Left ventricle myocardium inferior (tissue), 1 donor: ENCODE results near the gene EVC. TPM values are rescaled to one million over a fixed set of nuclear protein-coding genes. Genes with fewer than 3 reads are reported as not detected.

Experiments
- DNase-seq: peaks from one replicate; pipeline ENCODE4 v3.0.0-alpha.2; 2020
- H3K27ac ChIP-seq: fragments of 200-600 bp; replicated peaks from 2 replicates; pipeline ENCODE4 v1.8.0; 2021
- H3K27me3 ChIP-seq: fragments of 200-600 bp; 2 replicates; pipeline ENCODE4 v1.8.0; 2021; ENCODE audit warnings: low read depth
- H3K36me3 ChIP-seq: fragments of 200-600 bp; 2 replicates; pipeline ENCODE4 v1.8.0; 2021
- H3K4me1 ChIP-seq: fragments of 200-600 bp; 2 replicates; pipeline ENCODE4 v1.8.0; 2021
- H3K4me3 ChIP-seq: fragments of 200-600 bp; 2 replicates; pipeline ENCODE4 v1.8.0; 2021; ENCODE audit warnings: mild to moderate bottlenecking, moderate library complexity
- H3K9me3 ChIP-seq: fragments of 200-600 bp; replicated peaks from 2 replicates; pipeline ENCODE4 v1.8.0; 2021
- intact Hi-C: fragments of 100-400 bp; cut with micrococcal nuclease; formaldehyde crosslinking; loops from one replicate; pipeline ENCODE4 v1.11.0; 2022
- long read RNA-seq: library from polyadenylated mRNA; unstranded; transcript quantifications from one replicate; pipeline ENCODE4 v2.0.0, GENCODE V29; 2021
- total RNA-seq: library from RNA; stranded (reverse); fragmentation: NEBNext Ultra II Directional; extraction: Animal tissue kit (Norgen Biotek cat#: 25700); gene quantifications from one replicate; pipeline ENCODE4 v1.2.1, GENCODE V29; 2021
- TF ChIP-seq, protein P1 (sequence below): fragments of 200-600 bp; IDR thresholded peaks from 2 replicates; pipeline ENCODE4 v1.8.0; 2021; ENCODE audit warnings: antibody characterized with exemption, mild to moderate bottlenecking, borderline replicate concordance
- donor health status: DM: no; HTN: yes; CAD: no; lungs with severe emphysema.

EVC gene
- total RNA-seq: 5.1 TPM
- long read RNA-seq, partial matches to known transcripts: 0 of 4 reads
- long read RNA-seq, other reads (novel, unspliced or antisense): 4 of 4 reads

DNA sequence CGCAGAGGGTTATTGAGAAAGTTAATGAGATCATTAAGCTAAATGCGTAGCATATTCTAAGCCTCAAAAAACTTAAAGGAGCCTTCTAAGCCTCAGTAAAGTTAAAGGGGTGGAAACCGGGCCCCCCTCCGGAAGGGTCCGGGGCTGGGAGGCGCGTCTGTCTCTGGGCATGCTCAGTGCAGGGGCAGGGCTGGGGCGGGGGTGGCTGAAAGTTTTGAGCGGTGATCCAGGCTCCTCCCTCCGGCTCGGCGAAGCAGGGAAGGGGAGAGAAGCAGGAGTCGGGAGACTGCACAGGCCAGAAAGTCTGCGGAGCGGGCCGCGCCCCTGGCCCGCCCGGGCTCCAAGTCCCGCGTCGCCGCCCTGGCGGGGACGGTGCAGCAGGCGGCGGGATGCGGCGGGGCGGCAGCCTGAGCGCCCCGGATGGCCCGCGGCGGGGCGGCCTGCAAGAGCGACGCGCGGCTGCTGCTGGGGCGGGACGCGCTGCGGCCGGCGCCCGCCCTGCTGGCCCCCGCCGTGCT, at the start of gene EVC:
Gene EVC (plus strand): TSS at position 241 of the 518 bp plus-strand sequence. CDS start 180 bp downstream, at position 421.
- peak; percentile 88 for DNase-seq
- H3K27me3 ChIP-seq: peaks cover 38% of the 10 kb centered on the region
- peaks cover 46% of the 10 kb centered on the region for H3K4me1 ChIP-seq
- H3K9me3 ChIP-seq: peaks cover 16% of the 10 kb centered on the region
- H3K4me3 ChIP-seq: peak within 1 kb of the TSS; percentile 71
- H3K27ac ChIP-seq: peak within 1 kb of the TSS; percentile 73
- peaks cover 10% of the 10 kb centered on the region for H3K36me3 ChIP-seq
- TF ChIP-seq, protein P1, sequence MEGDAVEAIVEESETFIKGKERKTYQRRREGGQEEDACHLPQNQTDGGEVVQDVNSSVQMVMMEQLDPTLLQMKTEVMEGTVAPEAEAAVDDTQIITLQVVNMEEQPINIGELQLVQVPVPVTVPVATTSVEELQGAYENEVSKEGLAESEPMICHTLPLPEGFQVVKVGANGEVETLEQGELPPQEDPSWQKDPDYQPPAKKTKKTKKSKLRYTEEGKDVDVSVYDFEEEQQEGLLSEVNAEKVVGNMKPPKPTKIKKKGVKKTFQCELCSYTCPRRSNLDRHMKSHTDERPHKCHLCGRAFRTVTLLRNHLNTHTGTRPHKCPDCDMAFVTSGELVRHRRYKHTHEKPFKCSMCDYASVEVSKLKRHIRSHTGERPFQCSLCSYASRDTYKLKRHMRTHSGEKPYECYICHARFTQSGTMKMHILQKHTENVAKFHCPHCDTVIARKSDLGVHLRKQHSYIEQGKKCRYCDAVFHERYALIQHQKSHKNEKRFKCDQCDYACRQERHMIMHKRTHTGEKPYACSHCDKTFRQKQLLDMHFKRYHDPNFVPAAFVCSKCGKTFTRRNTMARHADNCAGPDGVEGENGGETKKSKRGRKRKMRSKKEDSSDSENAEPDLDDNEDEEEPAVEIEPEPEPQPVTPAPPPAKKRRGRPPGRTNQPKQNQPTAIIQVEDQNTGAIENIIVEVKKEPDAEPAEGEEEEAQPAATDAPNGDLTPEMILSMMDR: no peak
- intact Hi-C loops: no loop called here

DNA sequence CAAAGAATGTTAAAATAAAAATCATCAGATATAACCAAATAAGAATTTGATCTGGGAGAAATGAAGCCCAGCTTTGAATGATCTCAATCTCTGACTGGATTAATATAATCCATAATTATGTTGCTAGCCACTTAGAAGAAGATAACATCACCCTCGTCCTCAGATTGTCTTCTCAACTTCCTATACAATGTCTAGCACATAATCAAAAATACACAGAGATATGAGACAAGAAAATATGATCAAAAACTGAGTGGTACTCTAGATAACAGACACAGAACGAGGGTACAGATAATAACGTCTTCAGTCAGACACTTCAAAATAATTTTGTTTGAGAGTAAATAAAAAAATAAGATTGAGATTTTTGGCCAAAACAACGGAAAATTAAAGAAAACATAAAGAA, 49.8 kb upstream of the EVC start:
- no peak for DNase-seq
- intact Hi-C loops: no loop called here
- Histone ChIP-seq H3K4me3 (no peak overlapping the region), H3K4me1 (no peaks in the 10 kb centered on the region), H3K27me3 (no peaks in the 10 kb centered on the region), H3K36me3 (peaks cover 26% of the 10 kb centered on the region), H3K9me3 (peaks cover 23% of the 10 kb centered on the region), H3K27ac (no peak overlapping the region)
- TF ChIP-seq, protein P1: no peak

DNA sequence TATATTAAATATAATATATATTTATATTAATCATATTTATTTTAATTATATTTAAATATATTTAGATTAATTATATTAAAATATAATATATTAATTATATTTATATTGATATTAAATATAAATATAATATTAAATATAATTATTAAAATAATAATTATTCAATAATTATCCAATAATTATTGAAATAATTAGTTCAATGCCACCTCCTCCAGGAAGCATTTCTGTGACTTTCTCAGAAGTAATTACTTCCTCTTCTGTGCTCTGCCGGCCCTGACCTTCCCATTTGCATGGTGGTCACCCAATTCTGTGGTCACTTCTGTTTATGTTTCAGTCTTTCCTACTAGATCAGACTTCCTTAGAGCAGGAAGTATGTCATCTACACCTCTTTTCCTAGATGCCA, 48.4 kb upstream of the EVC start:
- Histone ChIP-seq H3K4me1 (no peaks in the 10 kb centered on the region), H3K36me3 (peaks cover 26% of the 10 kb centered on the region), H3K27ac (no peak overlapping the region), H3K9me3 (peaks cover 29% of the 10 kb centered on the region), H3K27me3 (no peaks in the 10 kb centered on the region), H3K4me3 (no peak overlapping the region)
- intact Hi-C loops: no loop called here
- no peak for DNase-seq
- TF ChIP-seq, protein P1: no peak

DNA sequence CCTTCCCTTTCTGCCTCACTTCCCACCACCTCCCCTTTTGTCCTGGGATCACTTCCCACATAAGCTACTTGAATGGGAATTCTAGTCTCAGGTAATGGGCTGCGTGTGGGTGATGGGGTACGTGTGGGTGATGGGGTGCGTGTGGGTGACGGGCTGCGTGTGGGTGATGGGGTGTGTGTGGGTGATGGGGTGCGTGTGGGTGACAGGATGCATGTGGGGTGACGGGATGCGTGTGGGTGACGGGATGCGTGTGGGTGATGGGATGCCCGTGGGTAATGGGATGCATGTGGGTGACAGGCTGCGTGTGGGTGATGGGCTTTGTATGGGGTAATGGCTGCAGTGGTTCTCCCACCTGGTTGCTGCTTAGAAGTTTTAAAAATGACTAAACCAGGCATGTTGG, 46.2 kb upstream of the EVC start:
- Histone ChIP-seq H3K27me3 (no peaks in the 10 kb centered on the region), H3K4me3 (no peak overlapping the region), H3K27ac (no peak overlapping the region), H3K36me3 (peaks cover 26% of the 10 kb centered on the region), H3K9me3 (peaks cover 29% of the 10 kb centered on the region), H3K4me1 (no peaks in the 10 kb centered on the region)
- intact Hi-C loops: no loop called here
- no peak for DNase-seq
- TF ChIP-seq, protein P1: no peak

DNA sequence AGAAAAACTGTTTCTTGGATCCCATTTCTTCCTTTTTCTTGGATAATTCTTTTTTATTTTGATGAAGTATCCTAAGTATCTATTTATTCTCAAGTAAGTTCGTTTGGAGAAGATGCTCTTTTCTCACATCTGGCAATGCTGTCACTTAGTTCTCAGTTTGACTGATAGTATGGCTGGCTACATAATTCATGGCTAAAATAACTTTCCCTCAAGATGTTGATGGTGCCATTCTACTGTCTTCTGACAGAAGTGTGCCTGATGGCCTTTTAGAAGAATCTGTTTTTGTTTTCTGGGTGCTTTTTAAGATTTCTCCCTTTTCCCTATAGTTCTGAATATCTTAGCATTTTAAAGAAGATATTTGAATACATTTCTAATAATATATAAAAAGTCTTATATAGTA, 44.3 kb upstream of the EVC start:
- Histone ChIP-seq H3K36me3 (peaks cover 11% of the 10 kb centered on the region), H3K4me3 (no peak overlapping the region), H3K27me3 (no peaks in the 10 kb centered on the region), H3K27ac (no peak overlapping the region), H3K9me3 (peaks cover 14% of the 10 kb centered on the region), H3K4me1 (no peaks in the 10 kb centered on the region)
- intact Hi-C loops: no loop called here
- TF ChIP-seq, protein P1: no peak
- DNase-seq: no peak
